ENCODE data around the gene TSPAN2. TPM values are rescaled to one million over a fixed set of nuclear protein-coding genes. Genes with fewer than 3 reads are reported as not detected.
A peak's percentile ranks its signal among the peaks of the same experiment; 100 is the strongest.

The TSPAN2 gene
- total RNA-seq, 1 donor from 2014 or later = 10.9 TPM

DNA sequence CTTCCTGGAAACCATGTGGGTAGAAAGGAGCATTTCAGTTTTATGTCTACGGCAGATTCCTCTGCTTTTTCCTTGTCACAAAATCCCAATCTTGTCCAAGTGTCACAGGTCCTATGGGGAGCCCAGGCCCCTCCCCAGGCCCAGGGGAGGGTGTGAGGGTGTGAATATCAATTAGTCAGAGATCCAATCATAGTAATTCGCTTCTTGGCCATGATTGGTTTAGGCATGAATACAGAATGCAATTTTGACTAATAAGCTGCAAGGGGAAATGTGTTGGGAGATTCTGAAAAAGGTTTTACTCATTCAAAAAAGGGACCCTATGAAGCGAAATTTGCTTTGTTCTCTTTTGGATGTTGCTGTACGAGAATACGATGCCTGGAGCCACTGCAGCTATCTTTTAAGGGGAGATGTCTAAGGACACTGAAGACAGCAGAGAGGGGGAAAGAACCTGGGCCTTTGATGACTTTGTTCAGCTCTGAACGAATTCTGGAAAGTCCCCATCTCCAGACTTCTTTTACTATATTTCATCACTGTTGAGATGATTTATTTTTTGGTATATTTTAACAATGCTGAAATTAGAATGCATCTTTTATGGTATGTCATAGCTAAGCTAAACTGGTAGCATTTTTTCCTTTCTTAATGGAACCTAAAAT lies 18.2 kb downstream of the TSPAN2 start:
- Histone ChIP-seq H3K9me3 (no peaks in the 10 kb centered on the region), H3K4me3 (no peak overlapping the region), H3K27ac (peak overlapping the region in 1 of 2 donors; percentile 86), H3K4me1 (peaks cover 17 to 68% of the 10 kb centered on the region in 2 donors), H3K27me3 (no peaks in the 10 kb centered on the region), H3K36me3 (no peaks in the 10 kb centered on the region)
- DNase-seq (ENCODE audit: low spot score in 2 of 2) = no peak
- TF ChIP-seq, protein P1, sequence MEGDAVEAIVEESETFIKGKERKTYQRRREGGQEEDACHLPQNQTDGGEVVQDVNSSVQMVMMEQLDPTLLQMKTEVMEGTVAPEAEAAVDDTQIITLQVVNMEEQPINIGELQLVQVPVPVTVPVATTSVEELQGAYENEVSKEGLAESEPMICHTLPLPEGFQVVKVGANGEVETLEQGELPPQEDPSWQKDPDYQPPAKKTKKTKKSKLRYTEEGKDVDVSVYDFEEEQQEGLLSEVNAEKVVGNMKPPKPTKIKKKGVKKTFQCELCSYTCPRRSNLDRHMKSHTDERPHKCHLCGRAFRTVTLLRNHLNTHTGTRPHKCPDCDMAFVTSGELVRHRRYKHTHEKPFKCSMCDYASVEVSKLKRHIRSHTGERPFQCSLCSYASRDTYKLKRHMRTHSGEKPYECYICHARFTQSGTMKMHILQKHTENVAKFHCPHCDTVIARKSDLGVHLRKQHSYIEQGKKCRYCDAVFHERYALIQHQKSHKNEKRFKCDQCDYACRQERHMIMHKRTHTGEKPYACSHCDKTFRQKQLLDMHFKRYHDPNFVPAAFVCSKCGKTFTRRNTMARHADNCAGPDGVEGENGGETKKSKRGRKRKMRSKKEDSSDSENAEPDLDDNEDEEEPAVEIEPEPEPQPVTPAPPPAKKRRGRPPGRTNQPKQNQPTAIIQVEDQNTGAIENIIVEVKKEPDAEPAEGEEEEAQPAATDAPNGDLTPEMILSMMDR (IDR thresholded peaks at IDR 0.05) = no peak
- intact Hi-C loops (cut with DNase I) = loop anchor here (5.0 to 10.0 kb wide), 2 partner anchors 261 to 1304 kb away; partner anchors contain the start of gene ATP1A1

DNA sequence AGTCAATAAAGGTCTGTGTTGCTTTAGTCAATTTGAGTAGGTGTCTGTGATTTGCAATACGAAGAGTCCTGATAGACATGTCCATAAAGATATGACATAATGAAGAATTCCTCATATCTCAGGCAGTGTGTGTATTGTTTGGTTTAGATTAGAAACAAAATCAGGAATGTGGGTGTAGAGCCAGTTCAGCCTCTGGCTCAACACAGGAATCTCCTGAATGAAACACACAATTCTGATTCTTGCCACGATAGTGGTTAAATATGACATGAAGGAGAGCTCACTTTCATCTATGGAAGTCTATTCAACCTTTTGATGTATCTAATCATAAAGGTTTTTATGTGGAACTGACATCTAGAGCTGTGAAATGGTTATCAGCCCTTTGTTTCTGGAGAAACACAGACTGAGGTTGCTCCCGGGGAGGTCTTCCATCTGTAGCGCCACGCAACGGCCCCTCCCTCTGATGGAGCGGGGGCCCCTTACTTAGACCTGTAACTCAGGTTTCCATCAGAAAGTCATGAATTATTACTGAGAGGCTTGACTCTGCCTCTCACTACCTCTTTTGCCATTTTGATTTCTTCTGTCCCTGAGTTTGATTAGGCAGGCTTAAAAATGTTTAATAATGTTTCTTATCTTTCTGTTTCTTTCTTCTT lies 19.5 kb downstream of the TSPAN2 start:
- TF ChIP-seq, protein P1 (IDR thresholded peaks at IDR 0.05) = no peak
- no peak overlapping the region for H3K4me3 ChIP-seq
- H3K36me3 ChIP-seq = no peaks in the 10 kb centered on the region
- no peaks in the 10 kb centered on the region for H3K27me3 ChIP-seq
- H3K4me1 ChIP-seq = peaks cover 12 to 55% of the 10 kb centered on the region in 2 donors
- peak overlapping the region; percentile 84 to 86 for H3K27ac ChIP-seq
- no peak for DNase-seq (ENCODE audit: low spot score in 2 of 2)
- no peaks in the 10 kb centered on the region for H3K9me3 ChIP-seq
- intact Hi-C loops (cut with DNase I) = loop anchor here (5.0 to 10.0 kb wide), 5 partner anchors 63 to 1305 kb away; partner anchors contain the start of gene ATP1A1

DNA sequence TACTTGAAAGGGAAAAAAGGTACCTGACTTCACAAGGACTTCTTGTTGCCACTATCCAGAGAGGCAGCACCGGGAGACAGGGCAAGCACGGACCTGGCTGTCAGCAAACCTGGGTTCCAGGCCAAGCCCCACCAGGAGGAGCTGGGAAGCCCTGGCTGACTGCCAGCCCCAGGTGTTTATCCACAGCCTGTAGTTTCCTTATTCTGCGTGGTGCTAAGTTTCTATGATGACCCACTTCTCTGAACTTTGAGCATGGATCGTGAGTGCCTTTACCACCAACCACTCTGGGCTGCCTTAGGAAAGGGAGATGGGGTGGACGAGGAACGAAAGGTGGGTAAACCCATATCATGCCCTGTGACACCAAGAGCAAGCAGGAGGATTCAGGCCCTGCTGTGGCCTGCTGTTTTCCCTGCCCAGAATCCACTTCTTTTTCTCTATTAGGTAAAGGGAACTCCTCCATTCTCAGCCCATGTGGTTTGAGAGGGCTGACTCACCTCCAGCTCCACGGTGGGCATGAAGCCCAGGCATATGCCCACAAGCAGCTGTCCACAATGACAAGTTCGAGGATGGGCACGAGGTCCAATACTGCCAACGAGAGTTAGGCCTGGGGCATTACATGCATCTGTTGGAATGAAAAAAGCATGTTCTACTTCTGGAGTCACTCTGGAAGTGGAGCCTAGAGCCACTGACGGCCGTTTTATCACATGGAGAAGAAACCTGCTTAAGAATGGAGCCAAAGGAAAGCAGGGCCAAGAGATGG lies 20.3 kb downstream of the TSPAN2 start:
- Histone ChIP-seq H3K27ac (peak overlapping the region; percentile 84 to 86), H3K4me3 (no peak overlapping the region), H3K4me1 (peaks cover 12 to 51% of the 10 kb centered on the region in 2 donors), H3K9me3 (no peaks in the 10 kb centered on the region), H3K36me3 (no peaks in the 10 kb centered on the region), H3K27me3 (no peaks in the 10 kb centered on the region)
- DNase-seq (ENCODE audit: low spot score in 2 of 2) = peak; percentile 46 to 83
- TF ChIP-seq, protein P1 (IDR thresholded peaks at IDR 0.05) = peak in 1 of 3 experiments; percentile 23
- intact Hi-C loops (cut with DNase I) = loop anchor here (5.0 to 10.0 kb wide), 3 partner anchors 63 to 358 kb away; no protein-coding TSS in a partner anchor

DNA sequence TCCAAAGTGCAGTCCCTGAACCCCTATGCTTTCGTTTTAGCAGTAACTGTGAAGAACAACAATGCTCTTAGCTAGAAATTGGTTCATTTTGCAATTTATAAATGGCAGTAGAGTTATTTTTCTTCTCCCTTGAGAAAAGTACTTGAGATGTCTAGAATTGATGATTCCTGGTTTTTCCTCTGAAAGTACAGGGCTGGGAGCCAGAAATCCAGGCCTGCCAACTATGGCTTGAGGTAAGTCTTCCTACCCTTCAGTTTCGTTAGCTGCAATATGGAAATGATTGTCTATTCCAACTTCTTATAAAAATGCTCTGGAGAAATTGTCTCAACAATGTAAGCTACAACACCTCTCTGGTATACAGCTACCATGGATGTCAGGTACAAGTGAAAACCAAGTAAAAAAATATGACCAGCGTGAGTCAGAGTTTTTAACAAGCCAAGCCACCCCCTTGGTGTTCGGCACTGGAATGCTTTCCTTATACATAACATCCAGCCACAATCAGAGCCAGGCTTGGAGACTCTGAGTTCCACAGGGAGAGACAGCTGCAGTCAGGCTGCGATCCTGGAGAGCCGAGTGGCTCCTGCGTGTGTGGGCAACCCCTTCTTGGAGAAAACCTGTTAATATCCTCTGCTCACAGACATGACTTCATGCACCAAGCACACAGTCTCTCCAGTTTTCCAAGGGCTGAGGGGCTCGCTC lies 22.0 kb downstream of the TSPAN2 start:
- DNase-seq (ENCODE audit: low spot score in 2 of 2) = peak in 1 of 2 donors; percentile 78
- intact Hi-C loops (cut with DNase I) = loop anchor here (5.0 to 10.0 kb wide), 3 partner anchors 65 to 360 kb away; no protein-coding TSS in a partner anchor
- Histone ChIP-seq H3K4me3 (peak overlapping the region in 1 of 2 donors; percentile 38), H3K27me3 (no peaks in the 10 kb centered on the region), H3K27ac (peak overlapping the region; percentile 84 to 86), H3K36me3 (no peaks in the 10 kb centered on the region), H3K9me3 (no peaks in the 10 kb centered on the region), H3K4me1 (peaks cover 14 to 45% of the 10 kb centered on the region in 2 donors)
- TF ChIP-seq, protein P1 (IDR thresholded peaks at IDR 0.05) = no peak

DNA sequence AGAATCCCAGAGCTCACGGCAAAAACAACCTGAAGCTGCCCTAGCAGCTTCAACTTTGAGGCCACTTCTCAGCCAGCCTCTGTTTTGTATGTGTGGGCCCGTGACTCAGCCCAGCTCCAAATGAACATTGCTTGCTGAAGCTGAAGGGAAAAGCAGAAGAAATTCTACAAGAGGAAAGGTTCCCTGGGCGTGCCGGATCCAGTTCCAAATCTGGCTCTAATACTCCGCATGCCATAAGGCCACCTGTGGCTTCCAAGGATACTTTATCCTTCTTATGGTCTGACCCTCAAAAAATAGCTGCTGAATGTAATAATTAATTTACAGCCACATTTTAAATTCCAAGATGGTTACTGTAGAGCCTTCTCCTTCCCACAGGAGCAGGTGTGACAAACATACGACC lies 24.3 kb downstream of the TSPAN2 start:
- Histone ChIP-seq H3K27me3 (no peaks in the 10 kb centered on the region), H3K36me3 (no peaks in the 10 kb centered on the region), H3K4me3 (no peak overlapping the region), H3K27ac (peak overlapping the region; percentile 56 to 87), H3K4me1 (peaks cover 22 to 51% of the 10 kb centered on the region in 2 donors), H3K9me3 (no peaks in the 10 kb centered on the region)
- intact Hi-C loops (cut with DNase I) = loop anchor here (5.0 to 10.0 kb wide), 3 partner anchors 67 to 362 kb away; no protein-coding TSS in a partner anchor
- no peak for DNase-seq (ENCODE audit: low spot score in 2 of 2)
- TF ChIP-seq, protein P1 (IDR thresholded peaks at IDR 0.05) = no peak

Data from ascending aorta (tissue), 2 donors.